ENCODE measurements around the gene GBX2. TPM values are rescaled to one million over a fixed set of nuclear protein-coding genes. Genes with fewer than 3 reads are reported as not detected.

The GBX2 gene
- total and polyA plus RNA-seq, 4 donors = 0.59 to 1.3 TPM; not detected in 2

DNA sequence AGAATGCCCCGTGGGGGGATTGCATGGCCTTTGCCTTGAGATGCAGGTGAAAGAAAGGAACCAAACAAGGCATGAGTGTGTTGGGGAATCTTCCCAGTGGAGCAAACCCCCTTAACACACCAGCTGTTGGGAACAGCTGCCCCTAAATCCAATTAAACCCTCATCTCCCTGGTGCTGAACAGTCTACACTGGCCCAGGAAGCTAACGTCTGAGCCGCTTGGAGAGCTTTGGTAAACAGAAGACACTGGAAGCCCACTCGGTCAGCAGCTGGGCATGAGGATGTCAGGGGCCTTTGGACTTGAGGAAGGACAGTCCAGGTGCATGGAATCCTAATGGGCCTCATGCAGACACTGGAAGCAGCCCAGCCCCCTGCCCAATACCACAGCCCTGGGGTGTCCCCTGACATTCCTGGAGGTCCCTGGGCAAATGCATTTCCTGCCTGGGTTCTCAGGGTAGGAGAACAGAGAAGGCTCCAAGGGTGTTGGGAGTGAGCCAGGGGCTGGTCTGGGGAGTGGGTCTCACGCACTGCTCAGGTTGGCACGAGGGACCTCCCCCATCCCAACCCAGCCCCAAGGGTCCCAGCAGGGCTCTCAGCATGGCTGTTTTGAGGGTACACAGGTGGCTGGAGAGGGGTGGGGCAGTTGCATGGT, 37.7 kb downstream of the GBX2 start:
- DNase-seq (no peak), ATAC-seq (ENCODE audit: low FRiP score) (no peak)
- Histone ChIP-seq H3K36me3 (ENCODE audit: control insufficient read depth in 1 of 2, insufficient read depth in 2 of 2, low read length in 1 of 2) (no peaks in the 10 kb centered on the region), H3K27ac (ENCODE audit: low read depth in 1 of 2, low read length in 2 of 2) (no peak overlapping the region), H3K27me3 (ENCODE audit: control insufficient read depth in 1 of 2, insufficient read depth in 2 of 2, low read length in 1 of 2) (no peaks in the 10 kb centered on the region), H3K4me3 (ENCODE audit: low read length in 2 of 2) (no peak overlapping the region), H3K4me1 (ENCODE audit: control insufficient read depth in 1 of 2, insufficient read depth in 2 of 2, low read length in 2 of 2) (no peaks in the 10 kb centered on the region), H3K9me3 (ENCODE audit: control insufficient read depth, low read length) (no peaks in the 10 kb centered on the region)
- WGBS, 2 donors = 88% methylated on average over 6 of the region's 6 CpGs
- intact Hi-C loops (cut with DNase I) = no loop called here

DNA sequence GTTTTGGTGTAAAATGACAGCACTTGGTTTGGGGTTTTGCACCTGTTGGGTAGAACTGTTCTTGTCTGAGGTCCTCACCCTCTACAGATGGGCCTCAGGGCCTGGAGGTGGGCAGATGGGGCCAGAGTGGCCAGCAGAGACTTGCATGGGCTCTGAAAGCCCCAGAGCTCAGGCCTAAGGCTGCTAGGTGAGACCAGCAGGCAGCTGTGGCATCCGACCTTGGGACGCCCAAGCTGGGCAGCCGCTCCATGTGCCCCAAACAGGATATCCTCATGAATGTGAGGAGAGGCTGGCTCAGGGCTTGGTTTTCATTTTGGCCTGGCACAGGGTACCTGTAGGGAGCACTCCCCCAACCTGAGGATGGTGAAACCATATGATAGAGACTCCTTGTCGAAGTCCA, 38.3 kb downstream of the GBX2 start:
- WGBS, 2 donors = 95 to 97% methylated on average over 4 of the region's 4 CpGs
- no peak overlapping the region for H3K27ac ChIP-seq (ENCODE audit: low read depth in 1 of 2, low read length in 2 of 2)
- intact Hi-C loops (cut with DNase I) = no loop called here
- DNase-seq = no peak
- H3K9me3 ChIP-seq (ENCODE audit: control insufficient read depth, low read length) = no peaks in the 10 kb centered on the region
- no peak for ATAC-seq (ENCODE audit: low FRiP score)
- no peaks in the 10 kb centered on the region for H3K36me3 ChIP-seq (ENCODE audit: control insufficient read depth in 1 of 2, insufficient read depth in 2 of 2, low read length in 1 of 2)
- H3K4me1 ChIP-seq (ENCODE audit: control insufficient read depth in 1 of 2, insufficient read depth in 2 of 2, low read length in 2 of 2) = no peaks in the 10 kb centered on the region
- no peak overlapping the region for H3K4me3 ChIP-seq (ENCODE audit: low read length in 2 of 2)
- H3K27me3 ChIP-seq (ENCODE audit: control insufficient read depth in 1 of 2, insufficient read depth in 2 of 2, low read length in 1 of 2) = no peaks in the 10 kb centered on the region

DNA sequence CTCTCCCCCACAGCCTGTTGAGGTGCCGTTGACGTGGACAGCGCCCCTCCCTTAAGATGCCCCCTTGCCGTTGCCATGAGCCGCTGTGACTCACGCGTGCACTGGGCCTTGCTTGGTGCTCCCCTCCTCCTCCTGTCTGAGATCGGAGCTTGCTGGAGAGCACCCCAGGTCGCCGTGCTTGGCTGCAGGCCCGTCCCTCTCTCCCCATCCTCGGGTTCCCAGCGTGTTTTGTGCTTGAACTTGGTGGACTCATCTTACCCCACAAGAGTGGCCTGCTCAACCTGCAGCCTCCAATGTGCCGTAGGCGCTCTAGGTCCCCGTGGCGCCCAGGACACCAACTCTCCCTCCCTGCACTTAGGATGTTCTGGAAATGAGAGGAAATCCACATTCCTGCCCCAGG, 39.9 kb downstream of the GBX2 start:
- 89 to 91% methylated on average over 14 to 17 of the region's 17 CpGs for WGBS, 2 donors
- Histone ChIP-seq H3K27me3 (ENCODE audit: control insufficient read depth in 1 of 2, insufficient read depth in 2 of 2, low read length in 1 of 2) (no peaks in the 10 kb centered on the region), H3K4me3 (ENCODE audit: low read length in 2 of 2) (no peak overlapping the region), H3K4me1 (ENCODE audit: control insufficient read depth in 1 of 2, insufficient read depth in 2 of 2, low read length in 2 of 2) (no peaks in the 10 kb centered on the region), H3K9me3 (ENCODE audit: control insufficient read depth, low read length) (no peaks in the 10 kb centered on the region), H3K27ac (ENCODE audit: low read depth in 1 of 2, low read length in 2 of 2) (no peak overlapping the region), H3K36me3 (ENCODE audit: control insufficient read depth in 1 of 2, insufficient read depth in 2 of 2, low read length in 1 of 2) (peaks cover 0 to 4% of the 10 kb centered on the region in 2 donors)
- no peak for ATAC-seq (ENCODE audit: low FRiP score)
- DNase-seq = peak in 1 of 2 donors; percentile 23
- intact Hi-C loops (cut with DNase I) = no loop called here

DNA sequence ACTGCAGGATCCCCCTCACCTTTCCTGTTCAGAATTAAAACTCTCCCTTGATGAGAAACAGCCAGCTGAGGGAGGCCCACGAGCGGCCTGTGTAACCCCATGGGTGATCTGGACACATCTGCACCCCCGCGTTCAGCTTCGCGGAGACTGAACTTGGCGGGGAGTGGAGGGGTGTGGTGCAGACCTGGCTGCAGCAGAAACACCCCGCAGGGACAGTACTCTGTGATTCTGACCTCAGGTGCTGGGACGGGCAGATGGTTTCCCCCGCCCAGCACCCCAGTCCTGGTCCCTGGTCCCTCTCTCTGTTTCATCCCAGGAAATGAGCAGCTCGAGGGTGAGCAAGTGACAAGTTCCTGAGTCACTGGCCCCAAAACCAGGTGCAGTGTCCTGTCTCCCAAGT, 41.2 kb downstream of the GBX2 start:
- intact Hi-C loops (cut with DNase I) = no loop called here
- no peaks in the 10 kb centered on the region for H3K4me1 ChIP-seq (ENCODE audit: control insufficient read depth in 1 of 2, insufficient read depth in 2 of 2, low read length in 2 of 2)
- H3K36me3 ChIP-seq (ENCODE audit: control insufficient read depth in 1 of 2, insufficient read depth in 2 of 2, low read length in 1 of 2) = peaks cover 0 to 4% of the 10 kb centered on the region in 2 donors
- no peak overlapping the region for H3K4me3 ChIP-seq (ENCODE audit: low read length in 2 of 2)
- no peaks in the 10 kb centered on the region for H3K9me3 ChIP-seq (ENCODE audit: control insufficient read depth, low read length)
- no peak for ATAC-seq (ENCODE audit: low FRiP score)
- 89 to 92% methylated on average over 11 of the region's 11 CpGs for WGBS, 2 donors
- peak in 1 of 2 donors; percentile 16 for DNase-seq
- no peak overlapping the region for H3K27ac ChIP-seq (ENCODE audit: low read depth in 1 of 2, low read length in 2 of 2)
- H3K27me3 ChIP-seq (ENCODE audit: control insufficient read depth in 1 of 2, insufficient read depth in 2 of 2, low read length in 1 of 2) = no peaks in the 10 kb centered on the region

DNA sequence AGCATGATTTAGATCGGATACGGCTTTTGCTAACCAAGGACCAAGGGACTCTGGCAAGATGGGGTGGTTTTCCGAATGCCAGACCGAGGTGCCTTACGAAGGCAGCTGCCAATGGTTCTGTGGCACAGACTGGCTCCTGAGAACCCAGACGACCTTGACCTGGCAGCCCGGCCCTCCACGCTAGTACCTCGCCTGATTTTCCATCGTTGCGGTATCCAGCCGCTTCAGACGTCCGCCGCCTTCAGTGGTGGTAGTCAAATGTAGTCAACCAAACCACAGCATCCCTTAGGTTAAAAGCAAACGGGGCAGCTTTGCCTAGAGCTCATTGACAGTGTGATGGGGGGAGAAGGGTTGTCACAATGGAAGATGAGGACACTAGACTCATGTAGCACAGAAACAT, 42.6 kb downstream of the GBX2 start:
- no peak for ATAC-seq (ENCODE audit: low FRiP score)
- intact Hi-C loops (cut with DNase I) = no loop called here
- Histone ChIP-seq H3K4me3 (ENCODE audit: low read length in 2 of 2) (no peak overlapping the region), H3K9me3 (ENCODE audit: control insufficient read depth, low read length) (no peaks in the 10 kb centered on the region), H3K36me3 (ENCODE audit: control insufficient read depth in 1 of 2, insufficient read depth in 2 of 2, low read length in 1 of 2) (peaks cover 0 to 6% of the 10 kb centered on the region in 2 donors), H3K27ac (ENCODE audit: low read depth in 1 of 2, low read length in 2 of 2) (no peak overlapping the region), H3K27me3 (ENCODE audit: control insufficient read depth in 1 of 2, insufficient read depth in 2 of 2, low read length in 1 of 2) (no peaks in the 10 kb centered on the region), H3K4me1 (ENCODE audit: control insufficient read depth in 1 of 2, insufficient read depth in 2 of 2, low read length in 2 of 2) (no peaks in the 10 kb centered on the region)
- peak in 1 of 2 donors; percentile 4 for DNase-seq
- WGBS, 2 donors = 95 to 96% methylated on average over 16 of the region's 16 CpGs

DNA sequence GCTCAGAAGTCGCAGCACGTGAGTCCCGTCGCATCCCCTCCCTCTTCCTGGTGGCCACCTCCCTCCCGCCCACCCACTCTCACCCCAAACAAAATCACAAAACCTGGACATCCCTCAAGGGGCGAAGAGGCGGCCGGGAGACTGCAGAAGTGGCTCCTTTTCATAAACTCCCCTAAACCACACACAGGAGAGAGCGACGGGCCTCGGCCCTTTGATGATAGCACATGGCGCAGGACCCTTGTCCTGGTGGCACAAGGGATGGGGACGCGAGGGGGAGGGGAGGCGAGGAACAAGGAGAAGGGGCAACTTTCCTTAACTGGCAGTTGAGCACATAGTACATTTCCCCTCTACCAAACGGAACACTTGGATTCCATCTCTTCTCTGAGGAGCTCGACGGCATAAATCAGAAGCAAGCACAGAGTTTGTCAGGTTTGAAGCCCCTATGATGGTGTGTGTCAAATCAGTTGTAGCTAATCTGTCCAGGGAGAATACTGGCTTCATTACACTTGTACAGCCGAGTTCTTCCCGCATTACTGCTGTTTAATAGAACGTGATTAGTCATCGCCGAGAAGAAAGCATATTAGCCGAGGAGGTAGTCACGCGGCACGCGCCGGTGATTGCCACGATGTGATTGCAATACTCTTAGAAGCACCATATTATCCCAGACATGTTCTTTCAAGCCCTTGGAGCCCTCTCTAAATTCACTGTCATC, 43.8 kb downstream of the GBX2 start:
- Histone ChIP-seq H3K36me3 (ENCODE audit: control insufficient read depth in 1 of 2, insufficient read depth in 2 of 2, low read length in 1 of 2) (peaks cover 0 to 6% of the 10 kb centered on the region in 2 donors), H3K27me3 (ENCODE audit: control insufficient read depth in 1 of 2, insufficient read depth in 2 of 2, low read length in 1 of 2) (no peaks in the 10 kb centered on the region), H3K4me1 (ENCODE audit: control insufficient read depth in 1 of 2, insufficient read depth in 2 of 2, low read length in 2 of 2) (no peaks in the 10 kb centered on the region), H3K4me3 (ENCODE audit: low read length in 2 of 2) (no peak overlapping the region), H3K9me3 (ENCODE audit: control insufficient read depth, low read length) (no peaks in the 10 kb centered on the region), H3K27ac (ENCODE audit: low read depth in 1 of 2, low read length in 2 of 2) (no peak overlapping the region)
- ATAC-seq (ENCODE audit: low FRiP score) = no peak
- DNase-seq = no peak
- intact Hi-C loops (cut with DNase I) = no loop called here
- 96% methylated on average over 29 to 30 of the region's 30 CpGs for WGBS, 2 donors

DNA sequence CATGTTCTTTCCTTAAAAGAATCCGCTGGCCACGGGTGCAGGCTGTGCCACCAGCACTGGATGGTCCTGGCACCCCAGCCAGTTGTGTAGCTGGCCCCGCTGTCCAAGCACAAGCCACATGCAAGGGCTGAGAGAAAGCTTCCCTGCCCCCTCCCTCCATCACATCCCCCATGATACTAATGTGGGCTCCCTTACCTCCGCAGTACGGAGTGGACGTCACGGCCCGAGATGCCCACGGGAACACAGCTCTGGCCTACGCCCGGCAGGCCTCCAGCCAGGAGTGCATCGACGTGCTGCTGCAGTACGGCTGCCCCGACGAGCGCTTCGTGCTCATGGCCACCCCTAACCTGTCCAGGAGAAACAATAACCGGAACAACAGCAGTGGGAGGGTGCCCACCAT, 44.5 kb downstream of the GBX2 start:
- WGBS, 2 donors = 96 to 97% methylated on average over 19 of the region's 19 CpGs
- intact Hi-C loops (cut with DNase I) = no loop called here
- no peak for ATAC-seq (ENCODE audit: low FRiP score)
- Histone ChIP-seq H3K36me3 (ENCODE audit: control insufficient read depth in 1 of 2, insufficient read depth in 2 of 2, low read length in 1 of 2) (peaks cover 0 to 6% of the 10 kb centered on the region in 2 donors), H3K4me3 (ENCODE audit: low read length in 2 of 2) (no peak overlapping the region), H3K4me1 (ENCODE audit: control insufficient read depth in 1 of 2, insufficient read depth in 2 of 2, low read length in 2 of 2) (no peaks in the 10 kb centered on the region), H3K27ac (ENCODE audit: low read depth in 1 of 2, low read length in 2 of 2) (no peak overlapping the region), H3K27me3 (ENCODE audit: control insufficient read depth in 1 of 2, insufficient read depth in 2 of 2, low read length in 1 of 2) (no peaks in the 10 kb centered on the region), H3K9me3 (ENCODE audit: control insufficient read depth, low read length) (no peaks in the 10 kb centered on the region)
- DNase-seq = peak in 1 of 2 donors; percentile 54

DNA sequence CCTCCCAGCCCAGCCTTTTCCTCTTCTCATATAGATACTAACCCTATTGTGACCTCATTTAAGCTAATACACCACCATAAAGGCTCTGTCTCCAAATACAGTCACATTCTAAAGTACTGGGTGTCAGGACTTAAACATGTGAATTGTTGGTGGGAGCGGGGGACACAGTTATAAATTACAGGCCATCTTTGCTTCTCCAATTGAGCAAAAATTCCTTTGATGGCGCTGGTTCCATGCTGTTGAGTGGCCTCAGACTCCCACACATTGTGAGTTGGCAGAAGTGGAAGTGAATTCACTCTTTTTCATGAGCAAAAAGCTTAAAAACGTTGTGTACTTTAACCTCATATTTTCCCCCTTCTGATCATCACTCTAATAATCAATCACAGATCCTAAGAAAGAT, 46.0 kb downstream of the GBX2 start:
- ATAC-seq (ENCODE audit: low FRiP score) (no peak), DNase-seq (no peak)
- no peak overlapping the region for H3K4me3 ChIP-seq (ENCODE audit: low read length in 2 of 2)
- H3K9me3 ChIP-seq (ENCODE audit: control insufficient read depth, low read length) = no peaks in the 10 kb centered on the region
- intact Hi-C loops (cut with DNase I) = no loop called here
- H3K4me1 ChIP-seq (ENCODE audit: control insufficient read depth in 1 of 2, insufficient read depth in 2 of 2, low read length in 2 of 2) = no peaks in the 10 kb centered on the region
- H3K27ac ChIP-seq (ENCODE audit: low read depth in 1 of 2, low read length in 2 of 2) = no peak overlapping the region
- 89 to 97% methylated on average over 3 of the region's 3 CpGs for WGBS, 2 donors
- H3K27me3 ChIP-seq (ENCODE audit: control insufficient read depth in 1 of 2, insufficient read depth in 2 of 2, low read length in 1 of 2) = no peaks in the 10 kb centered on the region
- H3K36me3 ChIP-seq (ENCODE audit: control insufficient read depth in 1 of 2, insufficient read depth in 2 of 2, low read length in 1 of 2) = peaks cover 0 to 6% of the 10 kb centered on the region in 2 donors

DNA sequence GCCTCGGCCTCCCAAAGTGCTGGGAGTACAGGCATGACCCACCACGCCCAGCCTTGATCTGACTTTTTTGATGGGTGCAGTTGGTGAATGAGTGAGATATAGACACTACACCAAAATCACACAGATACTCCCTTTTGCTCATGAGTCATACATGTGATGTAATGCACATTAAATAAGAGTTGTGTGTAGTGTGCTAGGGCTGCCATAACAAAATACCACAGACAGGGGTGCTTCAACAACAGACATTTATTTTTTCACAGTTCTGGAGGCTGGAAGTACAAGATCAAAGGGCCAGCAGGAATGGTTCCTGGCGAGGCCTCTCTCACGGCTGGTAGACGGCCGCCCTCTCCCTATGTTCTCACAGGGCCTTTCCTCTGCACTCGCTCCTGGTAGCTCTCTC, 46.6 kb downstream of the GBX2 start:
- DNase-seq (peak in 1 of 2 donors; percentile 32), ATAC-seq (ENCODE audit: low FRiP score) (no peak)
- H3K4me3 ChIP-seq (ENCODE audit: low read length in 2 of 2) = no peak overlapping the region
- H3K9me3 ChIP-seq (ENCODE audit: control insufficient read depth, low read length) = no peaks in the 10 kb centered on the region
- peaks cover 0 to 6% of the 10 kb centered on the region in 2 donors for H3K36me3 ChIP-seq (ENCODE audit: control insufficient read depth in 1 of 2, insufficient read depth in 2 of 2, low read length in 1 of 2)
- no peak overlapping the region for H3K27ac ChIP-seq (ENCODE audit: low read depth in 1 of 2, low read length in 2 of 2)
- H3K27me3 ChIP-seq (ENCODE audit: control insufficient read depth in 1 of 2, insufficient read depth in 2 of 2, low read length in 1 of 2) = no peaks in the 10 kb centered on the region
- 97 to 98% methylated on average over 7 of the region's 7 CpGs for WGBS, 2 donors
- H3K4me1 ChIP-seq (ENCODE audit: control insufficient read depth in 1 of 2, insufficient read depth in 2 of 2, low read length in 2 of 2) = no peaks in the 10 kb centered on the region
- intact Hi-C loops (cut with DNase I) = no loop called here

Data from aorta (tissue), 5 donors.